Breast epithelium (tissue), 3 donors: Measurements from ENCODE around the gene SYT1.

Experiments used
- CTCF ChIP-seq, 3 donors: fragments of 450-650 bp; IDR thresholded peaks; one replicate each; pipeline ENCODE4 v1.5.1; 2016 to 2017; ENCODE audit warnings: antibody characterized with exemption in 3 of 3, mild to moderate bottlenecking in 3 of 3, moderate library complexity in 3 of 3
- POLR2AphosphoS5 ChIP-seq, 3 donors: sonication (generic); formaldehyde crosslinking; IDR thresholded peaks; one replicate each; pipeline ENCODE4 v1.6.1; 2017; ENCODE audit warnings: antibody characterized with exemption in 3 of 3

GRCh38 chr12:79200176-79200575 is 335.6 kb downstream of the SYT1 start:
- TF ChIP-seq CTCF (IDR thresholded peaks at IDR 0.05): no peak
- TF ChIP-seq POLR2AphosphoS5 (IDR thresholded peaks at IDR 0.05): no peak
